GM18519 (cell line): Measurements from ENCODE around the gene MTG2.

Experiments used
- ATAC-seq: cut with Tn5 transposase; IDR thresholded peaks from one replicate; pipeline ENCODE4 v1.9.1; 2021; ENCODE audit warnings: mild to moderate bottlenecking, moderate library complexity; ENCODE audit not compliant: unreplicated experiment, low FRiP score

The MTG2 gene

DNA sequence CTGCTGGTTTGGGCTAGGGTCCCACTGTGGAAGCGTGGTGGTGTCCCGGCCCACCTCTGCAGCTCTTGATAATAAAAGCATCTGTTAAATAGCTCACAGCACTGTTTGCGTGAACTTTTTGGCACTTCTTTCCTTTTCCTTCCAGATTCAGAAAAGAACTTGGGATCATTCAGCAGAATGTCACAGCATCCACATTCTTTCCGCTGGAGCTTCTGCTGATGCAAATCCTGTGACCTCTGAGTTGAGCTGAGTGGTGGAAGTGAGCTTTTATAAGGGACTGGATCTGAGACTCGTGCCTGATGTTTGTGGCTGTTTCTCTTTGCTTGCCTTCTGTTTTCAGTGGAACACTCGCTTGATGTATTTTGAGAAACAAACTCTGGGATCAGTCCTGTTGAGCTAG lies 59.3 kb downstream of the MTG2 start:
- no peak for ATAC-seq

- ATAC-seq = no peak
These were observed 60.3 kb downstream of the MTG2 start for GRCh38 chr20:62243106-62243505.

GRCh38 chr20:62243906-62244515 lies 61.2 kb downstream of the MTG2 start:
- no peak for ATAC-seq

GRCh38 chr20:62244644-62245108 lies 61.8 kb downstream of the MTG2 start:
- ATAC-seq = no peak

DNA sequence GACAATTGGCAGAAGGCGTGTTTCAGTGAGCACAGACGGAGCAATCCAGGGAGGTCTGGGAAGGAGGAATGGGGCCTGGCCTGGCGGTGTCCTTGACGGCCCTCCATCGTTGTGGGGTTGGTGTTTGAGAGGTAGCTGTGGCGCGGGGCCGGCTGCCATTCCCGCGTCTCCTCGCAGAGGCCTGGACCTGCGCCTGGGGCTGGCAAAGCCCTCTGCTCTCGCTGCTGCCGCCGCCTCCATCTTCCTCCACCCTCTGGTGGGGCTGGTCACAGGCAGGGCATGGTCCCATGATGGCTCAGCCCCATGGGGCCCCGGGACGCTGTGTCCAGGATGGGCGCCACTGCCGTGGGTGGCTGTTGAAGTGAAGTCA lies 63.1 kb downstream of the MTG2 start:
- no peak for ATAC-seq

- ATAC-seq = no peak
These were observed 63.6 kb downstream of the MTG2 start for GRCh38 chr20:62246431-62246830.

DNA sequence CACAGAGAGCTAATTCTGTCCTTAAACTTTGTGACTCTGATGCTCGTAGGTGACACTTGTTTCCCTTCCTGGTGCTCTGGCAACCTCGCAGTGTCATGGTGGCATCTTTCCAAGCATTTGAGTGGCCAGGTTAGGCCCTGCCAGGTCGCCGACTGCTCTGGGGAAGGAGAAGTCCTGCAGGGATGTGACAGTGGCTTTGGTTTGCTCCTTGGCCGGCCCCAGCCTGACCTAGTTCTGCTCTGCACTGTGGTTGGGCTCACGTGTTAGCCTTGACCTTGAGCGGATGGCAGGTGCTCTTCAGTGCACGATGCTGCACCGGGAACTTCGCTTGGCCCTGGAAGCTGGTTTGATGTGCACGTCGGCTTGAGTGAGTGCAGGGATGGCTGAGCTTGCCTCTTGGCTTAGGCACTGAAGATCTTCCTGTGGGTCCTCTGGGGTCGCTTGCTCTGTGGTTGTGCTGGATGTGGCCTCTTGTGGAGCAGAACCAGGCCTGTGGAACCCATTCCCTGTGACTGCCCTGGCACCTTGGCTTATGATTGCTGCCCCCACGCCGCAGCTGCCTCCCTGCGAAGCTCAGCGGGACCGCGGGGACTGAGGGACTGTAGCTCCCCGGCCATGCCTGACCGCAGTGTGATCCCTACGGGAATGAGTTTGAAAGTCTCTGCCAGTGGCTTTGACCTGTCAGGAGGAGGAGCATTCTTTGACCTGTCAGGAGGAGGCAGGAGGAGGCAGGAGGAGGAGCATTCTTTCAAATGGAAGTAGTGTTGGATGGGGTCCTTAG lies 64.2 kb downstream of the MTG2 start:
- ATAC-seq = no peak

DNA sequence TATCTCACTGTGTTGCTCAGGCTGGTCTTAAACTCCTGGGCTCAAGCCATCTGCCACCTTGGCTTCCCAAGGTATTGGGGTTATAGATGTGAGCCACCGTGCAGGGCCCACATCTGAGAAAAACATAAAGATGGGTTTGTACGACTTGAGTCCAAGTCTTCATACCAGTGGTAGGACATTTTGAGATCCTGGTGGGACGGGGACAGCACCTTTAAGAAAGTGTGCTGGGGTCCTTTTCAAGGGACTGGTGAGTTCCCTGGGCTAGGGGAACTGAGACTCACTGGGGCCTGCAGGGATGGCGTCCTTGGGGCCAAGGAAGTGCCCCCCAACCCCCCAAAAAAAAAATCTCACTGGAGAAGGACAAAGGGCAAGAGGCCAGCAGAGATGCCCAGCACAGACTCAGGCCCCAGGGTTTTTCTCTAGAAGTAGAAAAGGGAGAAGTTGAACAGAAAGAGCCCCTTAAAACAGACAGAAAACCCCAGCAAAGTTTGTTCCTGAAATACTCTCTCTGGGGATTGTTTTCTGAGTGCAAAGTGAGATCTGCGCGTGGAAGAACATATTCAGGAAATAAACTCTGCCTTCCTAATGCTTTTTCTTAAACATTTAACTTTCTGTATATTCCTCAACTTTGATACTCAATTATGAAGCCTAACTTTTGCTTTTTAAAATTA lies 66.2 kb downstream of the MTG2 start:
- ATAC-seq = no peak

DNA sequence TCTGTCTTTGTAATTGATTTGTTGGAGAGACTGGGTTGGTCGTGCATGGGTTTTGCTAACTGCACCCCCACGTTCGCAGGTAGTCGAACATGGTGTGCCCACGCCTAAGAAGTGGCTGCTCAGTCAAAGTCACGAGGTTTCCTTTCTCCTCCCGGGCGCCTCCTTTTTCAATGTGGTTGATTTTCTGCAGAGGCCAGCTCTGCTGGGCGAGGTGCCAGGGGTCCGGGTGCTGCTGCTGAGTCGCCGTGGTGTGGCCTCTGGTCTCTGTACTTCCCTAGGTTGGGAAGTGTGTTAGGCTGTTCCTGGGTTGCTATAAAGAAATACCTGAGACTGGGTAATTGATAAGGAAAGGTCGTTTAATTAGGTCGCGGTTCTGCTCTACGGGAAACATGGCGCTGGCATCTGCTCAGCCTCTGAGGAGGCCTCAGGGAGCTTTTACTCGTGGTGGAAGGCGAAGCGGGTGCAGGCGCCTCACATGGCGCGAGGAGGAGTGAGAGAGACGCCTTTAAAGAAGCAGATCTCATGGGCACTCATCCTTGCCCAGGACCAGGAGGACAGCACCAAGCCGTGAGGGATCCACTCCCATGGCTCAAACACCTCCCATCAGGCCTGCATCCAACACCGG lies 69.6 kb downstream of the MTG2 start:
- no peak for ATAC-seq
